ENCODE results near the gene SDCBP2. TPM values are rescaled to one million over a fixed set of nuclear protein-coding genes. Genes with fewer than 3 reads are reported as not detected.

Gene SDCBP2
- total RNA-seq, 1 donor from 2014 or later: 1.2 TPM

Other genes starting within 250 kb of the SDCBP2 start
- 130 and 137 TPM in 2 replicates for gene PSMF1, start 210.5 kb downstream of the SDCBP2 start, total RNA-seq
- 0.20 TPM in 1 of 2 replicates, not detected in the other for gene TMEM74B, start 144.2 kb downstream of the SDCBP2 start, total RNA-seq
- not detected in 2 replicates for gene C20orf202, start 125.7 kb downstream of the SDCBP2 start, total RNA-seq
- not detected in 2 replicates for gene RAD21L1, start 103.1 kb downstream of the SDCBP2 start, total RNA-seq
- gene SNPH, start 62.8 kb downstream of the SDCBP2 start, total RNA-seq: 0.86 and 1.0 TPM in 2 replicates
- gene FKBP1A, start 63.9 kb upstream of the SDCBP2 start, total RNA-seq: 128 and 134 TPM in 2 replicates
- 81.7 and 89.4 TPM in 2 replicates for gene NSFL1C, start 137.7 kb upstream of the SDCBP2 start, total RNA-seq
- not detected in 2 replicates for gene SIRPB2, start 162.3 kb upstream of the SDCBP2 start, total RNA-seq
- 0.37 TPM in 1 of 2 replicates, not detected in the other for gene SIRPD, start 228.6 kb upstream of the SDCBP2 start, total RNA-seq

Data from activated B cell treated with CpG ODN at 0.5 μM for 24 hours (primary cell).